H9 (cell line): Measurements from ENCODE around the gene BCORL1. TPM values are rescaled to one million over a fixed set of nuclear protein-coding genes. Genes with fewer than 3 reads are reported as not detected.

Experiments
- DNase-seq: peaks from one replicate; pipeline ENCODE4 v3.0.0-alpha.2; 2017
- H2AFZ ChIP-seq: one replicate; pipeline ENCODE4 v1.6.1; 2013; ENCODE audit warnings: mild to moderate bottlenecking, low read length, control low read depth, moderate library complexity
- H2AK5ac ChIP-seq: 2 replicates; pipeline ENCODE4 v1.6.1; 2013; ENCODE audit warnings: low read length, control low read depth, mixed read lengths; ENCODE audit not compliant: insufficient read length
- H2BK120ac ChIP-seq: one replicate; pipeline ENCODE4 v1.6.1; 2013; ENCODE audit warnings: low read depth, mild to moderate bottlenecking, low read length, control low read depth, inconsistent platforms; ENCODE audit not compliant: poor library complexity, severe bottlenecking
- H2BK12ac ChIP-seq: 2 replicates; pipeline ENCODE4 v1.6.1; 2013; ENCODE audit warnings: low read length, control low read depth, mixed read lengths, low read depth; ENCODE audit not compliant: insufficient read length
- H2BK15ac ChIP-seq: 2 replicates; pipeline ENCODE4 v1.6.1; 2013; ENCODE audit warnings: low read depth, low read length, control low read depth
- H2BK20ac ChIP-seq: one replicate; pipeline ENCODE4 v1.6.1; 2013; ENCODE audit warnings: low read depth, mild to moderate bottlenecking, low read length, control low read depth, inconsistent platforms; ENCODE audit not compliant: poor library complexity, severe bottlenecking
- H2BK5ac ChIP-seq: 2 replicates; pipeline ENCODE4 v1.6.1; 2013; ENCODE audit warnings: low read length, control low read depth, mixed read lengths; ENCODE audit not compliant: insufficient read length
- H3K14ac ChIP-seq: 2 replicates; pipeline ENCODE4 v1.6.1; 2013; ENCODE audit warnings: low read length, control low read depth; ENCODE audit not compliant: insufficient read depth
- H3K18ac ChIP-seq: 2 replicates; pipeline ENCODE4 v1.6.1; 2013; ENCODE audit warnings: low read depth, mild to moderate bottlenecking, mixed read lengths, low read length, control low read depth; ENCODE audit not compliant: insufficient read length
- H3K23ac ChIP-seq: 2 replicates; pipeline ENCODE4 v1.6.1; 2013; ENCODE audit warnings: low read length, control low read depth, mixed read lengths, low read depth; ENCODE audit not compliant: insufficient read length
- H3K23me2 ChIP-seq: 2 replicates; pipeline ENCODE4 v1.6.1; 2013; ENCODE audit warnings: low read depth, mild to moderate bottlenecking, mixed read lengths, low read length, control low read depth; ENCODE audit not compliant: insufficient read length, poor library complexity, severe bottlenecking
- H3K27ac ChIP-seq: 2 replicates; pipeline ENCODE4 v1.5.1; 2013; ENCODE audit warnings: low read length, control low read depth, mixed read lengths, low read depth; ENCODE audit not compliant: insufficient read length
- H3K27me3 ChIP-seq: 2 replicates; pipeline ENCODE4 v1.6.1; 2013; ENCODE audit warnings: low read length, control low read depth, inconsistent platforms; ENCODE audit not compliant: insufficient read depth
- H3K4ac ChIP-seq: 2 replicates; pipeline ENCODE4 v1.6.1; 2013; ENCODE audit warnings: low read depth, mild to moderate bottlenecking, control low read depth, inconsistent platforms, low read length, moderate library complexity
- H3K4me1 ChIP-seq: 2 replicates; pipeline ENCODE4 v1.6.1; 2013; ENCODE audit warnings: low read length, control low read depth, inconsistent platforms; ENCODE audit not compliant: insufficient read depth
- H3K4me2 ChIP-seq: 2 replicates; pipeline ENCODE4 v1.6.1; 2013; ENCODE audit warnings: low read length, control low read depth, mixed read lengths; ENCODE audit not compliant: insufficient read length, insufficient read depth
- H3K56ac ChIP-seq: 2 replicates; pipeline ENCODE4 v1.6.1; 2013; ENCODE audit warnings: low read depth, mild to moderate bottlenecking, mixed read lengths, low read length, control low read depth; ENCODE audit not compliant: insufficient read length
- H3K79me1 ChIP-seq: 2 replicates; pipeline ENCODE4 v1.6.1; 2013; ENCODE audit warnings: low read depth, mild to moderate bottlenecking, moderate library complexity, low read length, control low read depth, inconsistent platforms; ENCODE audit not compliant: insufficient read depth, poor library complexity, severe bottlenecking
- H3K79me2 ChIP-seq: 2 replicates; pipeline ENCODE4 v1.6.1; 2013; ENCODE audit warnings: low read length, control low read depth, inconsistent platforms; ENCODE audit not compliant: insufficient read depth
- H3K9ac ChIP-seq: 2 replicates; pipeline ENCODE4 v1.6.1; 2013; ENCODE audit warnings: low read length, control low read depth, mixed read lengths; ENCODE audit not compliant: insufficient read length; ENCODE audit errors: extremely low read depth
- H3K9me3 ChIP-seq: one replicate; pipeline ENCODE4 v1.6.1; 2013; ENCODE audit warnings: low read depth, low read length, inconsistent platforms; ENCODE audit not compliant: control insufficient read depth
- H3T11ph ChIP-seq: one replicate; pipeline ENCODE4 v1.6.1; 2013; ENCODE audit warnings: mild to moderate bottlenecking, low read length, control low read depth, inconsistent platforms
- H4K20me1 ChIP-seq: one replicate; pipeline ENCODE4 v1.6.1; 2013; ENCODE audit not compliant: control insufficient read depth, insufficient read length, insufficient read depth
- H4K5ac ChIP-seq: 2 replicates; pipeline ENCODE4 v1.6.1; 2013; ENCODE audit warnings: low read depth, mild to moderate bottlenecking, mixed read lengths, low read length, control low read depth; ENCODE audit not compliant: insufficient read length
- H4K8ac ChIP-seq: replicated peaks from 2 replicates; pipeline ENCODE4 v1.6.1; 2013; ENCODE audit warnings: low read length, control low read depth, mixed read lengths, low read depth; ENCODE audit not compliant: insufficient read length
- H4K91ac ChIP-seq: 2 replicates; pipeline ENCODE4 v1.6.1; 2013; ENCODE audit warnings: low read depth, mild to moderate bottlenecking, moderate library complexity, mixed read lengths, low read length, control low read depth; ENCODE audit not compliant: insufficient read length
- H3K27ac Mint-ChIP-seq, 3 experiments: 2 replicates in 2 of 3; 3 replicates in 1 of 3; pipeline ENCODE4 v1.8.0; 2020 to 2021; ENCODE audit warnings: mixed read lengths in 3 of 3, mild to moderate bottlenecking in 1 of 3, moderate library complexity in 1 of 3
- H3K27me3 Mint-ChIP-seq: 2 replicates; pipeline ENCODE4 v1.8.0; 2021; ENCODE audit warnings: low read depth, mild to moderate bottlenecking, moderate library complexity, mixed read lengths
- H3K36me3 Mint-ChIP-seq, 3 experiments: 2 replicates in 2 of 3; 3 replicates in 1 of 3; pipeline ENCODE4 v1.8.0; 2020 to 2021; ENCODE audit warnings: low read depth in 3 of 3, mixed read lengths in 3 of 3; ENCODE audit not compliant: insufficient read depth in 1 of 3
- H3K4me1 Mint-ChIP-seq, 2 experiments: 2 replicates each; pipeline ENCODE4 v1.8.0; 2020; ENCODE audit warnings: mixed read lengths in 2 of 2
- H3K4me3 Mint-ChIP-seq, 2 experiments: 2 replicates in 1 of 2; 3 replicates in 1 of 2; pipeline ENCODE4 v1.8.0; 2020 to 2021; ENCODE audit warnings: mild to moderate bottlenecking in 2 of 2, mixed read lengths in 2 of 2, moderate library complexity in 1 of 2
- H3K9me3 Mint-ChIP-seq, 2 experiments: 2 replicates in 1 of 2; 3 replicates in 1 of 2; pipeline ENCODE4 v1.8.0; 2020; ENCODE audit warnings: mild to moderate bottlenecking in 2 of 2, mixed read lengths in 2 of 2, moderate library complexity in 1 of 2
- CTCF ChIP-seq: fragments of 200-600 bp; sonication (generic); conservative IDR thresholded peaks from 3 replicates; pipeline ENCODE4 v1.8.0; 2021; ENCODE audit warnings: antibody characterized with exemption, mild to moderate bottlenecking
- WGBS: extraction: QIAGEN DNeasy Blood & Tissue Kit; methylation state at CpG from one replicate; pipeline ENCODE4 v1.1.7; 2013; ENCODE audit warnings: missing lambda C conversion rate, low lambda C conversion rate, mixed read lengths; ENCODE audit not compliant: insufficient read length; ENCODE audit errors: extremely low coverage; 5-methylcytosine and 5-hydroxymethylcytosine counted together
- total RNA-seq: library from RNA; stranded (reverse); gene quantifications from 2 replicates; pipeline ENCODE4 v1.2.1, GENCODE V29; 2021

BCORL1 gene
- total RNA-seq, 1 experiment from 2014 or later, result 6.1 TPM

DNA sequence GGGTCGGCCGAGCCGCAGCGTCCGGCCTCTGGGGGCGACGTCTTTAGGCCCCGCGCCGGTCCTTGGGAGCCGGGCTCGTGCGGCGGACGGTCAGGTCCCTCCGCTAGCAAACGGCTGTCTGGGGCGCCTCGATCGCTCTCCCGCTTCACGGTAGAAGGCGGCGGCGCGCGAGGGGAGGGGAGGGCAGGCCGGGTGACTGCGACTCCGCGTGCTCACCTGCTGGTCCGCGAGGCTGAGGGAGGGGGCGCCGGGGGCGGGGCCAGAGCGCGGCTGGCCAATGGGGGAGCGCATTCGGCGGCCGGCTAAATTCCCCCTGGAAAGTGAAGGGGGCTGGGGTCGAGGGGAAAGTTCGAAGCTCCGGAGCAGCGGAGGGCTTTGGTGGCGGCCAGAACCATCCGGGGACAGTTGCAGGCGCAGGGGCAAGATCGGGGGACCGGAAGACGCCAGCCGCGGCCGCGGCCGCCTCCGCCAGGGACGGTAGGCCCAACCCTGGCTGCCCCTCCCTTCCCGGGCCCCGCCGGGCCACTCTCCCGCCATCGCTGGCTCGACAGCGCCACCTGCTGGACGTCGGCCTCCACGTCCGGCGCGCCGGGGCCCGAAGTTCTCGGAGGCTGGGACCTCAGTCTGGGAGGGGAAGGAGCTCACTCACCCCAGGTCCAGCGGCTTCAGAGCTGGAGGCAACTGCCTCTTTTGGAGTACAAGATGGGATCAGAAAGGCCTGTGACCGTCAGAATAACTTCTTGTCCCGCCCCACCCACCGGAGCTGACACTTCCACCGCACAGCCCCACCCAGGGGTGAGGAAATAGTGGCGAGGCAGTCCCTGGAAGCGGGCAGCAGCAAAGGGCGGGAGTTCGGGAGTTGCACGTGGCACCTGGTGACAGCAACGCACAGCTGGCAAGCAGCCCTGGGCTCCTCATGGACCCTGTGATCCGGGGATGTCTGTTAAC is 78.0 kb downstream of the BCORL1 start:
- Histone ChIP-seq H2AFZ (no peak overlapping the region), H3T11ph (no peak overlapping the region)

More for the DNA sequence above, 78.0 kb downstream of the BCORL1 start:
- H3K79me1 ChIP-seq, result no peaks in the 10 kb centered on the region
- peak overlapping the region; percentile 14 for H3K4me2 ChIP-seq
- no peak overlapping the region for H2BK5ac ChIP-seq
- H3K4me1 ChIP-seq, result no peaks in the 10 kb centered on the region; the same call in 1 of the 2 replicates
- no peak overlapping the region for H3K56ac ChIP-seq
- H2BK15ac ChIP-seq, result no peak overlapping the region
- H3K18ac ChIP-seq, result peak overlapping the region; percentile 78
- no peak overlapping the region for H4K91ac ChIP-seq
- DNase-seq, result peak; percentile 77
- no peaks in the 10 kb centered on the region for H3K9me3 ChIP-seq
- no peak overlapping the region for H3K27ac ChIP-seq
- H3K4ac ChIP-seq, result no peak overlapping the region
- H2AK5ac ChIP-seq, result no peak overlapping the region
- Mint-ChIP-seq H3K27me3 (peaks cover 49% of the 10 kb centered on the region), H3K9me3 (peaks cover 0 to 65% of the 10 kb centered on the region in 2 experiments; a peak in 3 of 5 replicates), H3K36me3 (peaks cover 2 to 14% (median 6%) of the 10 kb centered on the region in 3 experiments; a peak in 4 of 7 replicates), H3K27ac (peak overlapping the region in 2 of 3 experiments; percentile 87 to 88; a peak in 2 of 7 replicates), H3K4me1 (peaks cover 11 to 34% of the 10 kb centered on the region in 2 experiments), H3K4me3 (peak overlapping the region; percentile 67 to 85)
- no peak overlapping the region for H2BK120ac ChIP-seq
- H3K27me3 ChIP-seq, result peaks cover 16% of the 10 kb centered on the region; the same call in 1 of the 2 replicates
- no peak overlapping the region for H3K23ac ChIP-seq
- no peaks in the 10 kb centered on the region for H3K23me2 ChIP-seq
- H2BK12ac ChIP-seq, result no peak overlapping the region
- H2BK20ac ChIP-seq, result no peak overlapping the region
- no peak overlapping the region for H4K8ac ChIP-seq
- WGBS, result no CpG with 5 or more reads among the region's 87 CpGs
- no peaks in the 10 kb centered on the region for H3K79me2 ChIP-seq
- no peak overlapping the region for H3K9ac ChIP-seq
- H4K20me1 ChIP-seq, result no peaks in the 10 kb centered on the region
- H3K14ac ChIP-seq, result peak overlapping the region; percentile 81; the same call in 1 of the 2 replicates
- TF ChIP-seq CTCF, result peak; percentile 85
- no peak overlapping the region for H4K5ac ChIP-seq
